ENCODE results near the gene PCNT. TPM values are rescaled to one million over a fixed set of nuclear protein-coding genes. Genes with fewer than 3 reads are reported as not detected.
"Not testable (repeated sequence)": the region's sequence is repeated elsewhere in the genome, so short reads cannot be mapped to it uniquely, and the experiment has no call there.

Gene PCNT
- polyA plus RNA-seq, 1 donor from 2014 or later, result 28.2 TPM

- no peaks in the 10 kb centered on the region for H3F3A ChIP-seq (ENCODE audit: insufficient read depth, low read length, poor library complexity, severe bottlenecking)
- no peaks in the 10 kb centered on the region for H3K9me3 ChIP-seq (ENCODE audit: low read length)
- H4K20me1 ChIP-seq (ENCODE audit: insufficient read depth), result no peaks in the 10 kb centered on the region
- no peak overlapping the region for H2AFZ ChIP-seq (ENCODE audit: low read depth, low read length)
- no peaks in the 10 kb centered on the region for H3K79me2 ChIP-seq (replicated peaks; ENCODE audit: insufficient read depth, low read length)
- no peaks in the 10 kb centered on the region for H3K36me3 ChIP-seq (ENCODE audit: insufficient read depth, low read length)
- no peak overlapping the region for H3K9ac ChIP-seq (ENCODE audit: low read length)
- H3K27ac ChIP-seq (ENCODE audit: low read length), result no peak overlapping the region
- no peak overlapping the region for H3K4me3 ChIP-seq (ENCODE audit: low read length)
- H3K4me2 ChIP-seq (ENCODE audit: low read length), result no peak overlapping the region
- TF ChIP-seq POLR2AphosphoS5 (IDR thresholded peaks at IDR 0.05), result no peak
- no peak for TF ChIP-seq CTCF (IDR thresholded peaks at IDR 0.05; ENCODE audit: poor library complexity, severe bottlenecking)
- no peak for TF ChIP-seq MXI1 (conservative IDR thresholded peaks at IDR 0.05; ENCODE audit: poor library complexity, severe bottlenecking)
- no peak for TF ChIP-seq TAF1 (IDR thresholded peaks at IDR 0.05; ENCODE audit: low read depth)
- TF ChIP-seq EP300 (conservative IDR thresholded peaks at IDR 0.05; ENCODE audit: poor library complexity, severe bottlenecking), result no peak
- TF ChIP-seq, protein P1, sequence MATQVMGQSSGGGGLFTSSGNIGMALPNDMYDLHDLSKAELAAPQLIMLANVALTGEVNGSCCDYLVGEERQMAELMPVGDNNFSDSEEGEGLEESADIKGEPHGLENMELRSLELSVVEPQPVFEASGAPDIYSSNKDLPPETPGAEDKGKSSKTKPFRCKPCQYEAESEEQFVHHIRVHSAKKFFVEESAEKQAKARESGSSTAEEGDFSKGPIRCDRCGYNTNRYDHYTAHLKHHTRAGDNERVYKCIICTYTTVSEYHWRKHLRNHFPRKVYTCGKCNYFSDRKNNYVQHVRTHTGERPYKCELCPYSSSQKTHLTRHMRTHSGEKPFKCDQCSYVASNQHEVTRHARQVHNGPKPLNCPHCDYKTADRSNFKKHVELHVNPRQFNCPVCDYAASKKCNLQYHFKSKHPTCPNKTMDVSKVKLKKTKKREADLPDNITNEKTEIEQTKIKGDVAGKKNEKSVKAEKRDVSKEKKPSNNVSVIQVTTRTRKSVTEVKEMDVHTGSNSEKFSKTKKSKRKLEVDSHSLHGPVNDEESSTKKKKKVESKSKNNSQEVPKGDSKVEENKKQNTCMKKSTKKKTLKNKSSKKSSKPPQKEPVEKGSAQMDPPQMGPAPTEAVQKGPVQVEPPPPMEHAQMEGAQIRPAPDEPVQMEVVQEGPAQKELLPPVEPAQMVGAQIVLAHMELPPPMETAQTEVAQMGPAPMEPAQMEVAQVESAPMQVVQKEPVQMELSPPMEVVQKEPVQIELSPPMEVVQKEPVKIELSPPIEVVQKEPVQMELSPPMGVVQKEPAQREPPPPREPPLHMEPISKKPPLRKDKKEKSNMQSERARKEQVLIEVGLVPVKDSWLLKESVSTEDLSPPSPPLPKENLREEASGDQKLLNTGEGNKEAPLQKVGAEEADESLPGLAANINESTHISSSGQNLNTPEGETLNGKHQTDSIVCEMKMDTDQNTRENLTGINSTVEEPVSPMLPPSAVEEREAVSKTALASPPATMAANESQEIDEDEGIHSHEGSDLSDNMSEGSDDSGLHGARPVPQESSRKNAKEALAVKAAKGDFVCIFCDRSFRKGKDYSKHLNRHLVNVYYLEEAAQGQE (IDR thresholded peaks at IDR 0.05; ENCODE audit: borderline replicate concordance), result no peak
- TF ChIP-seq SMC3 (conservative IDR thresholded peaks at IDR 0.05; ENCODE audit: poor library complexity), result no peak
- TF ChIP-seq EZH2 (IDR thresholded peaks at IDR 0.05; ENCODE audit: borderline replicate concordance, insufficient read depth, low read length, poor library complexity, severe bottlenecking), result no peak
- TF ChIP-seq RAD21 (conservative IDR thresholded peaks at IDR 0.05), result no peak
- no peaks in the 10 kb centered on the region for H3K9me2 ChIP-seq (ENCODE audit: insufficient read depth, low read length)
- no peaks in the 10 kb centered on the region for H3K27me3 ChIP-seq (ENCODE audit: insufficient read depth, low read depth, low read length)
Observed at GRCh38 chr21:46401186-46401910, 77.4 kb downstream of the PCNT start.

- Histone ChIP-seq H3K4me3 (ENCODE audit: low read length) (no peak overlapping the region), H3K9me3 (ENCODE audit: low read length) (no peaks in the 10 kb centered on the region), H3F3A (ENCODE audit: insufficient read depth, low read length, poor library complexity, severe bottlenecking) (no peaks in the 10 kb centered on the region), H3K27me3 (ENCODE audit: insufficient read depth, low read depth, low read length) (no peaks in the 10 kb centered on the region), H3K9ac (ENCODE audit: low read length) (no peak overlapping the region), H3K4me2 (ENCODE audit: low read length) (no peak overlapping the region), H3K36me3 (ENCODE audit: insufficient read depth, low read length) (no peaks in the 10 kb centered on the region), H2AFZ (ENCODE audit: low read depth, low read length) (no peak overlapping the region), H3K79me2 (replicated peaks; ENCODE audit: insufficient read depth, low read length) (no peaks in the 10 kb centered on the region), H3K9me2 (ENCODE audit: insufficient read depth, low read length) (no peaks in the 10 kb centered on the region), H3K27ac (ENCODE audit: low read length) (no peak overlapping the region), H4K20me1 (ENCODE audit: insufficient read depth) (no peaks in the 10 kb centered on the region)
- TF ChIP-seq SMC3 (conservative IDR thresholded peaks at IDR 0.05; ENCODE audit: poor library complexity), result no peak
- no peak for TF ChIP-seq MXI1 (conservative IDR thresholded peaks at IDR 0.05; ENCODE audit: poor library complexity, severe bottlenecking)
- no peak for TF ChIP-seq POLR2AphosphoS5 (IDR thresholded peaks at IDR 0.05)
Observed at GRCh38 chr21:46402421-46402820, 78.5 kb downstream of the PCNT start.

DNA sequence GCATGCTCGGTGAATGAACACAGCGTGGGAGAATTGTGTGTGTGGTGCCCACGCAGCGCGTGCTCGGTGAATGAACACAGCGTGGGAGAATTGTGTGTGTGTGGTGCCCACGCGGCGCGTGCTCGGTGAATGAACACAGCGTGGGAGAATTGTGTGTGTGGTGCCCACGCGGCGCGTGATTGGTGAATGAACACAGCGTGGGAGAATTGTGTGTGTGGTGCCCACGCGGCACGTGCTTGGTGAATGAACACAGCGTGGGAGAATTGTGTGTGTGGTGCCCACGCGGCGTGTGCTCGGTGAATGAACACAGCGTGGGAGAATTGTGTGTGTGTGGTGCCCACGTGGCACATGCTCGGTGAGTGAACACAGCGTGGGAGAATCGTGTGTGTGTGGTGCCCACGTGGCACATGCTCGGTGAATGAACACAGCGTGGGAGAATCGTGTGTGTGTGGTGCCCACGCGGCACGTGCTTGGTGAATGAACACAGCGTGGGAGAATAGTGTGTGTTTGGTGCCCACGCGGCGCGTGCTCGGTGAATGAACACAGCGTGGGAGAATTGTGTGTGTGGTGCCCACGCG, 79.4 kb downstream of the PCNT start:
- not testable (repeated sequence) for H3K27me3 ChIP-seq (ENCODE audit: insufficient read depth, low read depth, low read length); H3K9ac ChIP-seq (ENCODE audit: low read length); H4K20me1 ChIP-seq (ENCODE audit: insufficient read depth); H3K27ac ChIP-seq (ENCODE audit: low read length); H3K4me2 ChIP-seq (ENCODE audit: low read length); H3K4me3 ChIP-seq (ENCODE audit: low read length); H3F3A ChIP-seq (ENCODE audit: insufficient read depth, low read length, poor library complexity, severe bottlenecking); H2AFZ ChIP-seq (ENCODE audit: low read depth, low read length); H3K36me3 ChIP-seq (ENCODE audit: insufficient read depth, low read length); H3K9me2 ChIP-seq (ENCODE audit: insufficient read depth, low read length); H3K79me2 ChIP-seq (replicated peaks; ENCODE audit: insufficient read depth, low read length); H3K9me3 ChIP-seq (ENCODE audit: low read length)
